Activated CD8-positive, alpha-beta memory T cell treated with anti-CD3 and anti-CD28 coated beads, Interleukin-2, amount 50 U/mL, for 48 hours (primary cell): ENCODE results near the gene CRADD.
"Not testable (repeated sequence)": the region's sequence is repeated elsewhere in the genome, so short reads cannot be mapped to it uniquely, and the experiment has no call there.

Source experiments
- DNase-seq: peaks from one replicate; pipeline ENCODE4 v3.0.0-alpha.2; 2020

The CRADD gene

GRCh38 chr12:93708952-93709351 lies 31.8 kb downstream of the CRADD start:
- no peak for DNase-seq

DNA sequence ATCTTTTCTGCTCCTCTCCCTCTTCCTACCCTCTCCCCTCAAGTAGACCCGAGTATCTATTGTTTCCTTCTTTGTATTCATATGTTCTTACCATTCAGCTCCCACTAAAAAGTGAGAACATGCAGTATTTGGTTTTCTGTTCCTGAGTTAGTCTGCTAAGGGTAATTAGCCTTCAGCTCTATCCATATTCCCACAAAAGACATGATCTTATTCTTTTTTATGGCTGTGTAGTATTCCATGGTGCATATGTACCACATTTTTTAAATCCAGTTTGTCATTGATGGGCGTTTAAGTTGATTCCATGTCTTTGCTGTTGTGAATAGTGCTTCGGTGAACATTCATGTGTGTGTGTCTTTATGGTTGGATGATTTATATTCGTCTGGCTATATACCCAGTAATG lies 32.2 kb downstream of the CRADD start:
- no peak for DNase-seq

- DNase-seq = no peak
Observed at GRCh38 chr12:93710574-93710926, 33.4 kb downstream of the CRADD start.

- DNase-seq = not testable (repeated sequence)
Observed at GRCh38 chr12:93711502-93711901, 34.3 kb downstream of the CRADD start.

- no peak for DNase-seq
Observed at GRCh38 chr12:93712200-93712599, 35.0 kb downstream of the CRADD start.

GRCh38 chr12:93713060-93713459 lies 35.9 kb downstream of the CRADD start:
- DNase-seq = no peak

DNA sequence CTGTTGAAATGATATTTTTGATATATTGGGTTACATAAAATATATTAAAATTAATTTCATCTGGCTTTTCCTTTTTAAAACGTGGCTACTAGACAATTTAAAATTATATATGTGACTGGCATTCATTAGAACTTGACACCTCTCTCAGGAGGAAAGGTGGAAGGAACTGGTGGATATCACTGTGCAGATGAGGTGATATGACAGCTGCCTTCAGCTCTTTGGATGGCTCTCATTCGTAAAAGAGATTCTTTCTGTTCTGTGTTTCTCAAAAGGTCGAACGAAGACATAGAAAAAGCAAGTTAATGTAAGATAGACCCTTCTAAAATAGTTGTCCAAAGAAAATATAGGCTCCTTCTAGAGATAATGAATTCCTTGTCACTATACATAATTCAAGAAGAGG lies 36.6 kb downstream of the CRADD start:
- DNase-seq = no peak

- no peak for DNase-seq
Observed at GRCh38 chr12:93714382-93714781, 37.2 kb downstream of the CRADD start.

GRCh38 chr12:93719710-93720109 lies 42.5 kb downstream of the CRADD start:
- DNase-seq = no peak

- no peak for DNase-seq
Observed at GRCh38 chr12:93720559-93720958, 43.4 kb downstream of the CRADD start.

DNA sequence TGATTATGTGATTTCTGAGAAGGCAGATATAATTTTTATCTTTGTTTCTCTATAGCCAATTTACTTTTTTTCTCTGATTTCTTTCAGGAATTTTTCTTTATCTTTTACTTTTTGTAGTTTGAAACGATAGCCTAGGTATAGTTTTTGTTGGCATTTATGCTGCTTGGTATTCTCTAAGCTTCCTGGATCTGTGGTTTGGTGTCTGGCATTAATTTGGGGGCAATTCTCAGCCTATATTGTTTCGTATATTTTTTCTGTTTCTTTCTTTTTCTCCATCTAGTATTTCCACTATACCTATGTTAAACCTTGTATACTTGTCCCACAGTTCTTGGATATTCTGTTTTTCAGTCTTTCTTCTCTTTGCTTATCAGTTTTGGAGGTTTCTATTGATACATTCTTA lies 45.0 kb downstream of the CRADD start:
- DNase-seq = no peak

DNA sequence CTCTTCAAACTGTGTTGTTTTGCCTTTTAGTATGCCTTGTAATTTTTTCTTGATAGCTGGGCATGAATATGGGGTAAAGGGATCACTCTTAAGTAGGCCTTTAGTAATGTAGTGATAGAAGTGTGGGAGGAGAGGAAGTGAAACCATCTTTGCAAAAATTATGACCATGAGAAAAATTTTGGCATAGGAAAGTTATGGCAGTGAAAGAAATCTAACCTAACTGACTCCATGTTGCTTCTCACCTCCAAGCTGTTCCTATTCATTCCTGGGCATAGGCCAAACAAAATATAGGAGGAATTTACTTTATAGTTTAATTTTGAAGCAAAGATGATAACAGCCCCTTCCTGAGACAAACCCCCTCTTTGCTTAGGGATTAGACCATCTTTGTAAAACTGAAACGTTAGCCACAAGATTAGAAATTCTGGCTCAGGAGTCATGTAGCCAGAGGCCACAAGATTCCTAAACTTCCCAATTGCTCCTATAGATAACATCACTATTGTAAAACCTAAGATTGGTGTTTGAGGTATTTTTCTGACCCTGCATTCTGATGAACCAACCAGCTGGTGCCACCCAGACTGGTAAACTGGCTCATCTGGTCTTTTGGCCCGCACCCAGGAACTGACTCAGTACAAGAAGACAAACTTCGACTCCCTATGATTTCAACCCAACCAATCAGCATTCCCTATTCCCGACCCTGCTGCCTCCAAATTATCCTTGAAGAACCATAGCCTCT lies 45.8 kb downstream of the CRADD start:
- DNase-seq = no peak

- DNase-seq = no peak
Observed at GRCh38 chr12:93723568-93723930, 46.4 kb downstream of the CRADD start.

GRCh38 chr12:93725531-93725930 lies 48.4 kb downstream of the CRADD start:
- DNase-seq = no peak

- no peak for DNase-seq
Observed at GRCh38 chr12:93727195-93727811, 50.1 kb downstream of the CRADD start.

GRCh38 chr12:93727911-93728310 lies 50.7 kb downstream of the CRADD start:
- DNase-seq = no peak

GRCh38 chr12:93729934-93730333 lies 52.8 kb downstream of the CRADD start:
- no peak for DNase-seq

DNA sequence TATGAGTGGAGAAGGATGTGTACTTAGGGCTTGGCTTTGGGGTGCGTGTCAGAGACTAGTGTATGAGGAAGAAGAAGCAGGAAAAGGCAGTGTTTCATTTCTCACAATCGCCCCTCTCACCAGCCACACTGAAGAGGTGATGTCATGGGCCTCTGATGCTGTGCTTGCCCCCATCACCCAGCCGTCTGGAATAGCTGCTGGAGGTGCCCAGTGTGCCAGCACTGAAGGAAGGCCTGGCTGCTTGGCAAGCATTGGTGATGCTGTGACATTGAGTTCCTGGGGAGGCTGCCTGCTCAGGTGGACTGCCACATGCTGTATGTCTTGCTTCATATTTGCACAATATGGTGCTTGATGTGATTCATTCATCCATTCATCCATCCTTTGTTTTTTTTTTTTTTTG lies 56.2 kb downstream of the CRADD start:
- DNase-seq = no peak

- DNase-seq = no peak
Observed at GRCh38 chr12:93733928-93734327, 56.8 kb downstream of the CRADD start.

- DNase-seq = no peak
Observed at GRCh38 chr12:93734784-93735183, 57.6 kb downstream of the CRADD start.

- DNase-seq = no peak
Observed at GRCh38 chr12:93736640-93737178, 59.5 kb downstream of the CRADD start.

GRCh38 chr12:93737457-93738198 lies 60.5 kb downstream of the CRADD start:
- DNase-seq = no peak

- no peak for DNase-seq
Observed at GRCh38 chr12:93738199-93739058, 61.3 kb downstream of the CRADD start.
